GM18511 (cell line): ENCODE results near the gene ADAM19.
A peak's percentile ranks its signal among the peaks of the same experiment; 100 is the strongest.

Experiments used
- ATAC-seq: cut with Tn5 transposase; IDR thresholded peaks from one replicate; pipeline ENCODE4 v1.9.1; 2021; ENCODE audit warnings: mild to moderate bottlenecking, moderate library complexity; ENCODE audit not compliant: unreplicated experiment

Gene ADAM19

DNA sequence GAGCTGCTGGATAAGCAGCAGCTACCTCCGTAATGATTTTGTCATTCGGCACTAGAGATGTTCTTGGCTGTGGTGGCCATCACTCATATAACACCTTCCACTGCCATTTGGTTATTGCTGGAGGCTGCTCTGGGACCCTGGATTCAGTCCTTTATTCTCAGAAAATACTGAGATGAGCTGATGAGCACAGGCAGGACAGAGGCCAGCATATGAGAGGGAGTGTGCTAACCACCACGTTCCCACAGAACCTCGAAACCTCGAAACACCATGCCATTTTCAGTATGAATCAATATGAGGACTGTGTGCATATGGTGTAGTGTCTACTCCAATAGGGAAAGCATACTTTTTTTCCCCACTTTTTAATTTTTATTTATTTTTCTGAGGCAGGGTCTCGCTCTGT is 56.6 kb downstream of the ADAM19 start:
- peak; percentile 88 for ATAC-seq

DNA sequence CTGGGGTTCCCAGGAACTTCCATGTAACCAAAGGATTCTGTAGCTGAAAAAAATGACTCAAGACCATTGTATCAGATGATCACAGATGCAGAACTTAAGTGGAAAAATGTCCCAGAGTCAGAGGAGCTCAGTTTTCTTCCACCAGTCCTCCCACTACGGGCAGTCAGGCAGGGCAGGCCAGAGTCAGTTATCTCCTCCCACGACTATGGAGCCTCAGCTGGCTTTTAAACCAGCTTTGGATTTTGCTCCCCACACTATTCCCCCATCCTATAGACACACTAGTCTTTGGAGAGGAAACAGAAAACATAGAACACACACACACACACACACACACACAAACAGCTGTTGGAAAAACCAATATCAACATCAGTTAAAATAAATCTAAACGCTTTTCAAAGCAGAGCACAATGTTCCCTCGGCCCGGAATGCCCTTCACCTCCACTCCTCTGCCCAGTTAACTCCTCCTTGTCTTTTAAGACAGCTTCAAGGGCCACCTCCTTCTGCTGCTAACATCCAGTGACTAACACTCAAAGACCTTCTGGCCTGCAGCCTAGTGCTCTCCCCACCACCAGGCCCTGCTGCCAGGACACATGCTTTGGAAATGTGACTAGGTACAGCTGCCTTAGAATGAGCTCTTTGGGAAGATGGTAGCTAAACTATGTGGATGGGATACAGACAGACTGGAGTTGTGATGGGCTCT is 58.8 kb downstream of the ADAM19 start:
- no peak for ATAC-seq

DNA sequence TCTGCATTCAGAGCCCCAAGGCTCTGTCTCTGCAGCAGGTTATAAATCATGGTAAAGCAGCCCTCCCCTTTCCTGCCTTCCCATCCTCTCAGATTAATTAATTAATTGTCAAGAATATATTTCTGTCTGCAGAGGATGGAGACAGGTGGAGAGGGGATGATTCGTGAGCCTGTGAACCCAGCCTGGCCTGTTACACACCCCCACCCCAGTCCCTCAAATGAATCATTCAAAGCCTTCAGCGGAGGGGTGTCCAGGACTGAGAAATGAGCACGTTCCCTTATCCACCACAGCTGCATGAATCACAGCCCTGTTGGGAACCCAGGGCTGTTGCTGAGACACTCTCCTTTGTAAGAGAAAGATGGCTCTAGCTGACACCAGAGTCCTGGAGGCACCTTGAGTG is 59.6 kb downstream of the ADAM19 start:
- ATAC-seq: no peak

GRCh38 chr5:157514974-157515373 is 60.6 kb downstream of the ADAM19 start:
- no peak for ATAC-seq

GRCh38 chr5:157513182-157513581 is 62.4 kb downstream of the ADAM19 start:
- no peak for ATAC-seq

DNA sequence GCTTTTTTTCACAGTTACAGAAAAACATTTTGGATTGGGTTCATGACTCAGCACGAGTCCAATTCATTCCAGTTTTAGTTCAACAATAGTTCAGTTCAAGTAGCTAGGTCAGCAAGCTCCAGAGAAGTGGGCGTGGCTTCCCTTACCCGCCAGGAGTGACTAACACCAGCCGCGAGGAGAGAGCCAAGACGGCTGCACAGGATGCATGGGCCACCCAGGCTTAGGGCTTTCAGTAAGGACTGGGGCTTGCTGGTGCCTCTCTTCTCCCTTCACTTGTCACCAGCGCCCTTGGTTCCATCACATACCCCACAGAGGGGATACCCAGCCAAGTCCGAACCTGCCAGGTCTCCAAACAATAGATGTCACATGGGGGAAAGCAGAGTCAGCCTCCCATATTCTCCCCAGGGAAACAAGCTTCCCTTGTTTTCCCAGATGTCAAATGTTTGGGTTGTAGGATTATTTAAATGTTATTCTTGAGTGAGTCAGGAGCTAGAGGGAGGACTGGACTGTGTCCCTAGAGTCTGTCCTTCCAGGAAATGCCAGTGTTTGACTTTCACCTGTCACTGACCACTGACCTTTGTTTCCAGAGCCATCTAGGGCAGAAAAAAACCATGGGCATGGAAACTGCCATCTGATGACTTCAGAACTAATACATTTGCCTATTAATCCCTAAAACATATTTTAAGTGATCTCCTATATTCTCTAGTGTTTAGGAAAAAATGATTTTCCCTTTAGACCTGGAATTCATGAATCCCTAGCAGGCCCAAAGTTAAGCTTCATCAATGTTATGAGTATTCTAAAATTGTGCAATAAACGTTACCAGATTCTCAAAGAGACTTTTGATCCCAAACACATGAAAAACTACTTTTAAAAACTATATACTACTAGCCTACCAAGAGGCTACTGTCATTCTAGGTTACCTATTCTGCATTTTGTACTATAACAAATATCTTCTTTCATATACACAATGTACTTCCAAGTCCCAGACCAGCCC is 63.6 kb downstream of the ADAM19 start:
- no peak for ATAC-seq

GRCh38 chr5:157510682-157511081 is 64.9 kb downstream of the ADAM19 start:
- no peak for ATAC-seq

DNA sequence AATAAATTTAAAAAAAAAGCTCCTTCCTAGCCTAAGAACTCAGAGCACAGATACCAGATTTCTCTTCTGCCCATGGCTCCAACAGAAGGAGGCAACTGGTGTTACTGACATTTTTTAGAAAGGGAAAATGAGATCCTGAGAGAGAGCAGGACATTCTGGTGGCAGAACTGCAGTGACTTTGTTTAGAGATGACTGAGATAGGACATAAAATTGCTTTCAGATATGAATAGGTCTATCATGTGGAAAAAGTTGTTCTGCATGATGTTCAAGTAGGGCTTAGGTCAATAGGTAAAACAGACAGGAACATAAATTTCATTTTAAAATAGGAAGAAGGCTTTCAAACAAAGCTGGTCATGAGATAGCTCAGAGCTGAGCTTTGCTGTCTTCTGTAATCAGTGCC is 66.0 kb downstream of the ADAM19 start:
- peak; percentile 84 for ATAC-seq

- ATAC-seq: peak; percentile 15
These were observed 66.5 kb downstream of the ADAM19 start for GRCh38 chr5:157509093-157509492.

DNA sequence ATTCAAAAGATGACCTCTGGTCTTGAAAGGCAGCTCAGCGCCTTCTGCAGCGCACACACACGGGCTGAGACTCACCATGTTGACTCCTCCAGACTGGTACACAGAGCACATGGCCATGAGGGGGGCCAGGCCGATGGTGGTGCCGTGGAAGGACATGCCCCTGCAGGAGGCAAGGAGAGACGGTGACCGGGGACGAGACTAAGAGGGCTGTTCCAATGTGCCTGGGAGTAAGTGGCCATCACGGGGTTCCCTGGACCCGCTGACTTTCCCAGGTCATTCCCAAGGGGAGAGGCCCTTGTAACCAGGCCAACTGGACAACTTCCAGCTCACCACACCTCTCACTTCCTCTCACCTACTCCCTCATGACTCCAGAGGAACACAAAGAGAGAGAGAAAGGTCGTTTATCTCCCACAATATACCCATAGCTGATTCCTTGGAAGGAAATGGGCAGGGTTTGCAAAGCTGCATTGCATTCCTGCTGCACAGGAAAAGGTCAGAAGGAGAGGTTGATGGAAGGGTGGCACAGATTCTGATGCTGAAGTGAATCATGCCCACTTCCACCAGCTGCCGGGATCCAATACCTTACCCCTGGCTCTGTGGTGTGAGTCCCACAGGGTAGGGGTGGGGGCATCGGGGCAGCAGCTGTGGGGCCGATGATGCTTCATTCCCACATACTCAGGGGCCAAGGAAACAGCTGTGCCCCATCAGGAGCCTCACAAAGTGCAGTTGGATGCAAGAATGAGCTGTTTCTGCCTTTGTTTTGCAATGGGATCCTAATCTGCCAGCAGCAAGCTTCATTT is 68.4 kb downstream of the ADAM19 start:
- no peak for ATAC-seq

GRCh38 chr5:157506066-157506590 is 69.4 kb downstream of the ADAM19 start:
- ATAC-seq: no peak

DNA sequence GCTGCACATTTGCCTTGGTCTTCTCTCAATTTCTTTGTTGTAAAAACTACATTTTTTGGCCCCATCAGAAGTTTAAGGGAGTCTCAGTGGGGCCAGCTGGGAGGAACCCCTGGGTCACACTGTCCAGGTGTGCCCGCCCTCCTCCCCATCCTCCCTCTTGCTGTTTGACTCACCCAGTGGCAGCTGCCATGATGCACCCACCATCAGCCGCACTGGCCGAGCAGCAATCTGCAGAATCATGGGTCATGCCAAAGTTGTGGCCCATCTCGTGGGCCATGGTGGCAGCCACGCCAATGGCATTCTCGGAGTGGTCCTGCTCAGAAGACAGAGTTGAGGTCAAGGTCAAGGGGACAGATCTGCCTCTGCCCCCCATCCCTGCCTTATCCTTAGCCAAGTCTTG is 70.1 kb downstream of the ADAM19 start:
- no peak for ATAC-seq

- no peak for ATAC-seq
These were observed 71.5 kb downstream of the ADAM19 start for GRCh38 chr5:157504053-157504452.

GRCh38 chr5:157502143-157502647 is 73.4 kb downstream of the ADAM19 start:
- ATAC-seq: peak; percentile 85

DNA sequence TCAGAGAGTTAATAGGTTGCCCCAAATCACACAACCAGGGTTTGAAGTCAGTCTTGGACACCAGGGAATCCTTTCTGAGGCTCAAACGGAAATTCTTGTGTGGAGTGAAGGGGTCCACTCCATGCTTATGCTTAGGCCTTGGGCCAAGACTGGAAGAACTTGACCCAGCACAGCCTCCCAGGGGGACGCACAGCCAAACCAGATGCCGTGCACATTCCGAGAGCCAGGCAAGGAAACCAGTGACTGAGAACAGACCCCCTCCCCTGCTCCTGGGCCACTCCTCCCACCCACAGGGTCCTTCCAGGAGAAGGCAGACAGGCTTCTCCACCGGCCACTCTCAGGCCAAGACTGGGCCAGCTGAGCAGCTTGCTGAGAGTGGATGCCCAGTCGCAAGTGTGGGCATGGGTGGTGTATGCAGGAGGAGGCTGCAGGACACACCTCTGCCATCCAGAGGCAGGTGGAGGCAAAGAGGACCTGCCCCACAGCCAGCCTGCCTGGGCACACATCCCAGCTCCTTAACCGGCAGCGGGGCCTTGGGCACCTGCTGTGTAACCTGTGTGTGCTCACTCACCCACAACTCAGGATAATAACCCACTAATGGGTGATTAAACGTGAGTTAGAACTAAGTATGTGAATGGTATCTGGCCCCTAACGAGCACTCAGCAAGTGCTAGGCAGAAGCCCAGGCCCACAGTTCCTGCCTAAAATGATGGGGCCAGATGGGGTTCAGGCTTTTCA is 77.5 kb downstream of the ADAM19 start:
- no peak for ATAC-seq

DNA sequence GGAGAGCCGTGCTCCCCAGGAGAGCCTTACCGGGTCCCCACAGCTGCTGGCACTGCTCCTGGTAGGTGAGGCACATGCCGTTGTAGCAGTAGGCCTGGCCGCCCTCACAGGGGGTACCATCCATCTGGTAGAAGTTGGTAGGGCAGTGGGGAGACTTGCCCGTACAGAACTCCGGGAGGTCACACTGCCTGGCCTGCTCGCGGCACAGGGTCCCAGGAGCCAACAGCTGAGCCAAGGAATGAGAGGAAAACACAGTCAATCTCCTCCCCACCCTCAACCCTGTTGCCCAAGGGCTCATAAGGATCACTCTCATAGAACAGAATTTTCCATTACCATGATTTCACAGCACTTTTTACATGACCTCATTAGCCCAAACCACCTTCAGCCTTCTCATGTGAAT is 78.7 kb downstream of the ADAM19 start:
- ATAC-seq: no peak

DNA sequence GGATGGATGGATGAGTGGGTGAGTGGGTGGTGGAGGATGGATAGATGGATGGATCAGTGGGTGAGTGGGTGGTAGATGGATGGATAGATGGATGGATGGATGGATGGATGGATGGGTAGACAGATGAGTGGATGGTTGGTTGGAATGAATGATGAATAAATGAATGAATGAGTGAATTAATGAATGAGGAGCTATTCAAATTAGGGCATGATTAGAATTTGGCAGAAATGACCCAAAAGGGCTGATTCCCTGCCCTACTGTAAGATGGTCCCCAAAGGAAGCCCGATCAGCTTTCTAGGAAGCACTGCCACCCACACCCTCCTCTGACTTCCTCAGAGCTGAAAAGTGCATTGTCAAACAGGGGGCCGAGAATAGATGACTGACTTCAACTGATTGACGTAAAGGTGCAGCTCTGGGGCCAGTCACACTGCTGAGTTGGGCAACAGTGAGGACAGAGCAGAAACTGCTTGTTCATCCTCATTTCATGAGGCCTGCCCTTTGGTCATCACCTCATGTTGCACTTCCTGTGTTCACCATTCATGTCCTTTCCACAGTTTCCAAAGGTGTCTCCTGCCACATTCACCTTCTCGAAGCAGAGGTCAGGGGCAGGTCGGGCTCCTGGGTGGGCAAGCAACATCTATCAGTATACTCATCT is 81.3 kb downstream of the ADAM19 start:
- ATAC-seq: no peak

DNA sequence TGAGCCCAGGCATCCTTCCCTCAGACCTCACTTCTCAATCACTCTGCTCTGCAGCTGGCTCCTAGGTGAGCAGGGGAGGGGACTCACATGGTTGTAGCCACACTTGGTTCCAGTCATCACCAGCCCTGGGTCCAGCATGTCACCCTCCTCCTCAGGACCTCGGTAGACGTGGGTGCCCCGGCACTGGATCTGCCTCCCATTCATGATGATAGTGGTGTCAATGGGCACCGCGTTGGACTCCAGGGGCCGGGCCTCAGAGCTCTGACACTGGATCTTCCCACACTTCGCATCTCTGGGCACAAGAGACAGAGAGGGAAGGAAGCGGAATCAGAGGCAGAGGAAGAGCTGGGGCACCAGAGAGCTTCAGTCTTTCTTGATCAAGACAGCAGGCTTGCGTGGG is 82.7 kb downstream of the ADAM19 start:
- no peak for ATAC-seq

GRCh38 chr5:157491471-157491995 is 84.0 kb downstream of the ADAM19 start:
- ATAC-seq: no peak
